ENCODE measurements around the gene DENND1A.
"Not testable (repeated sequence)": the region's sequence is repeated elsewhere in the genome, so short reads cannot be mapped to it uniquely, and the experiment has no call there.

DNA sequence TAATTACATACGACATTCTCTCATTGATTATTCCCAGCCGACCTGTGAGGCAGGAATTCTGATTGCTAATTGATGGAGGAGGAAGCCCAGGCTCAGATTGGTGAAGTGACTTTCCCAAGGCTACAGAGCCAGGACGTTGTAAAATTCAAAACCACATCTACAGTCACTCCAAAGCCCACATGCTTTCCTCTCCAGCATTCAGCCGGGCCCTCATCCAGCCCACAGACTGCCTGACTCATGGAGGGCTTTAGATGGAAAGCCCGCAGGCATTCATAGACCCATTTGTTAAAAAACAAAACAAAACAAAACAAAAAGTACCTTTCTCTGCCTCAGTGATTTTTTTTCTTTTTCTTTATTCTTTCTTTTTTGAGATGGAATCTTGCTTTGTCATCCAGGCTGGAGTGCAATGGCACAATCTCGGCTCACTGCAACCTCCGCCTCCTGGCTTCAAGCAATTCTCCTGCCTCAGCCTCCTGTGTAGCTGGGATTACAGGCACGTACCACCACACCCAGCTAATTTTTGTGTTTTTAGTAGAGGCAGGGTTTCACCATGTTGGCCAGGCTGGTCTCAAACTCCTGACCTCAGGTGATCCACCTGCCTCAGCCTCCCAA, 596.8 kb downstream of the DENND1A start:
- TF ChIP-seq, protein P1, sequence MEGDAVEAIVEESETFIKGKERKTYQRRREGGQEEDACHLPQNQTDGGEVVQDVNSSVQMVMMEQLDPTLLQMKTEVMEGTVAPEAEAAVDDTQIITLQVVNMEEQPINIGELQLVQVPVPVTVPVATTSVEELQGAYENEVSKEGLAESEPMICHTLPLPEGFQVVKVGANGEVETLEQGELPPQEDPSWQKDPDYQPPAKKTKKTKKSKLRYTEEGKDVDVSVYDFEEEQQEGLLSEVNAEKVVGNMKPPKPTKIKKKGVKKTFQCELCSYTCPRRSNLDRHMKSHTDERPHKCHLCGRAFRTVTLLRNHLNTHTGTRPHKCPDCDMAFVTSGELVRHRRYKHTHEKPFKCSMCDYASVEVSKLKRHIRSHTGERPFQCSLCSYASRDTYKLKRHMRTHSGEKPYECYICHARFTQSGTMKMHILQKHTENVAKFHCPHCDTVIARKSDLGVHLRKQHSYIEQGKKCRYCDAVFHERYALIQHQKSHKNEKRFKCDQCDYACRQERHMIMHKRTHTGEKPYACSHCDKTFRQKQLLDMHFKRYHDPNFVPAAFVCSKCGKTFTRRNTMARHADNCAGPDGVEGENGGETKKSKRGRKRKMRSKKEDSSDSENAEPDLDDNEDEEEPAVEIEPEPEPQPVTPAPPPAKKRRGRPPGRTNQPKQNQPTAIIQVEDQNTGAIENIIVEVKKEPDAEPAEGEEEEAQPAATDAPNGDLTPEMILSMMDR (IDR thresholded peaks at IDR 0.05), result not testable (repeated sequence)
- not testable (repeated sequence) for TF ChIP-seq POLR2A, EP300, POLR2AphosphoS5 (IDR thresholded peaks at IDR 0.05)
